Kidney tubule cell (primary cell): ENCODE data around the gene PDE12.

ENCODE experiments used
- DNase-seq: peaks from one replicate; pipeline ENCODE4 v3.0.0-alpha.2; 2018; ENCODE audit warnings: low spot score

PDE12 gene

GRCh38 chr3:57555738-57556458 lies at the start of gene PDE12:
Gene PDE12, plus strand, starts transcription at chr3:57556274. Its CDS starts 106 bp downstream, at chr3:57556380.
- peak; percentile 95 for DNase-seq

DNA sequence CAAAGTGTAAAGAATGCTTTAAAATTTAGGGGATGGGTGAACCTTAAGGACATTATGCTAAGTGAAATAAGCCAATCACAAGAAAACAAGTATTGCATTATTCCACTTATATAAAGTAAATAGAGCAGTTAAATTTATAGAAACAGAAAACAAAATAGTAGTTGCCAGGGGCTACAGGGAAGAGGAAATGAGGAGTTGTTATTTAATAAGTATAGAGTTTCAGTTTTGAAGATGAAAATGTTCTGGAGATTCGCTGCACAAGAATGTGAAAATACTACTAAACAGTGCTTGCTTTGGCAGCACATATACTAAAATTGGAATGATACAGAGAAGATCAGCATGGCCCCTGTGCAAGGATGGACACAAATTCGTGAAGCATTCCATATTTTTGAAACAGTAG lies 43.9 kb upstream of the PDE12 start:
- DNase-seq = peak; percentile 22

GRCh38 chr3:57518276-57518915 lies 37.7 kb upstream of the PDE12 start:
- DNase-seq = peak; percentile 46

GRCh38 chr3:57530071-57530608 lies 25.9 kb upstream of the PDE12 start:
- DNase-seq = peak; percentile 41

- no peak for DNase-seq
Measured at GRCh38 chr3:57538465-57538864, 17.6 kb upstream of the PDE12 start.

- peak; percentile 71 for DNase-seq
Measured at GRCh38 chr3:57544181-57545125, 11.6 kb upstream of the PDE12 start, which contains the start of gene DNAH12. Gene DNAH12, minus strand, starts transcription at chr3:57544344. Its CDS starts 1,474 bp downstream, at chr3:57542870.

DNA sequence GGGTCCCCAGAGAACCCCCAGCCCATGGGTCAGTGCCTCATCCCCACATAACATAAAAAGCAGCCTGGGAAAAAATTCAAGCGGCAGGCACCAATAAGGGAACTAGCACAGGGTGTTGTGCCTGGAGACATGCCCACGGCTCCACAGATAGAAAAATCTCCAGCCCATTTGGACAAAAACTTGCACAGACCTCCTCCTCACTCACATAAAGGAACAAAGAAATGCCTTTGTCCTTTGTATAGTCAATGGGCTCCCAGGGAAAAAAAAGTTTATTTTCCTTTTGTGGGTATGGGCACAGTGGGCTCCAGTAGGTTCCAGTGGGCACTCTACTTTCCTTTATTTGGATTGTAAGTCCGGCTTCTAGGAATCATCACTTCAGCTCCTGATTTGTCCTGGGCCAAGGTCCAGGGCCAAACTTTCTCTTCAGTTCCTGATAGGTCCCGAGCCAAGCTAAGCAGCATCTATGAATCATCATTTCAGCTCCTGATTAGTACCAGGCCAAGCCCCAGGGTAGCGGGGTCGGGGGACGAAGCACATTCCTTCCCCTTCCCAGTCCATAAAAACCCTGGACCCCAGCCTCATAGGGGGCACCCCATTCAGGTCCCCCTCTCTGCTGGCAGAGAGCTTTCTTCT lies 10.3 kb upstream of the PDE12 start:
- DNase-seq = no peak

GRCh38 chr3:57546616-57547015 lies 9.5 kb upstream of the PDE12 start:
- DNase-seq = no peak

DNA sequence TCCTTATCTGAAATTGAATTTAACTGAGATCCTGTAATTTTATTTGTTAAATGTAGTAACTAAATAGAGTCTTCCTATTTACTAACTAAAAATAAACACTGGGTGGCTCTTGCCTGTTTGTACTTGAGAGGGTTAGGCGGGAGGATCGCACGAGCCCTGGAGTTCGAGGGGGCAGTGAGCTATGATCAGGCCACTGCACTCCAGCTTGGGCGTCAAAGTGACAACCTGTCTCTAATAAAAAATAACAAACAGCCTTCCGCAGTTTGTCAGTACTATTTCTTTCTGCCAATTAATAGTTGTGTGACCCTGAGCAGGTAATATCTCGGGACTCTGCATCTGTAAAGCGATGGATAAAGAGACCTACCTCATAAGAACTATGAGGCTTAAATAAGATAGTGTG lies 768 bp upstream of the PDE12 start:
- DNase-seq = no peak

GRCh38 chr3:57556459-57557084 lies 498 bp downstream of the PDE12 start:
- DNase-seq = peak; percentile 48

- DNase-seq = peak; percentile 53
Measured at GRCh38 chr3:57557085-57557537, 1.0 kb downstream of the PDE12 start.

DNA sequence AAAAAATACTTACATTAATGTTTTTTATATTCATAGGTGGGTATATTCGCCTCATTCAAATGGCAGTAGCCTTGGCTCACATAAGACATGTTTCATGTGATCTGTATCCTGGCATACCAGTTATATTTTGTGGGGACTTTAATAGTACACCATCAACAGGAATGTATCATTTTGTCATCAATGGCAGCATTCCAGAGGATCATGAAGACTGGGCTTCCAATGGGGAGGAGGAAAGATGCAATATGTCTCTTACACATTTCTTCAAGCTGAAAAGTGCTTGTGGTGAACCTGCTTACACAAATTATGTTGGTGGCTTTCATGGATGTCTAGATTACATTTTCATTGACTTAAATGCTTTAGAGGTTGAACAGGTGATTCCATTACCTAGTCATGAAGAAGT lies 3.5 kb downstream of the PDE12 start:
- DNase-seq = peak; percentile 12

GRCh38 chr3:57569859-57570450 lies 13.9 kb downstream of the PDE12 start:
- no peak for DNase-seq

DNA sequence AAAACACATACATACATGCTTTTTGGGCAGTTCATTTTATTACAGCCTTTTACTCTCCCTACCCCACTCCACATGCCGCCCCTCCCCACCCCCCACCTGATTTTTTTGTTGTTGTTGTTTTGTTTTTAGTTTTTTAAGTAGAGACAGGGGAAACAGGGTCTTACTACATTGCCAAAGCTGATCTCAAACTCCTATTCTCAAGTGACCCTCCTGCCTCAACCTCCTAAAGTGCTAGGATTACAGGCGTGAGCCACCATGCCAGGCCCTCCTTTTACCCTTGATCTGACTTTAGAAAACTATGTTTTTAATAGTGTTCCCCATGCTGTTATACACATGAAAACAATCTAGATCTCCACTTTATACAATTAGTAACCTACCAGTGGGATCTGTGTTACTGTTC lies 14.8 kb downstream of the PDE12 start:
- no peak for DNase-seq

GRCh38 chr3:57572096-57572495 lies 16.0 kb downstream of the PDE12 start:
- DNase-seq = no peak

- DNase-seq = no peak
Measured at GRCh38 chr3:57575966-57576626, 20.0 kb downstream of the PDE12 start.

GRCh38 chr3:57577801-57578200 lies 21.7 kb downstream of the PDE12 start:
- DNase-seq = no peak

GRCh38 chr3:57582474-57583168 lies 26.5 kb downstream of the PDE12 start:
- peak; percentile 32 for DNase-seq

DNA sequence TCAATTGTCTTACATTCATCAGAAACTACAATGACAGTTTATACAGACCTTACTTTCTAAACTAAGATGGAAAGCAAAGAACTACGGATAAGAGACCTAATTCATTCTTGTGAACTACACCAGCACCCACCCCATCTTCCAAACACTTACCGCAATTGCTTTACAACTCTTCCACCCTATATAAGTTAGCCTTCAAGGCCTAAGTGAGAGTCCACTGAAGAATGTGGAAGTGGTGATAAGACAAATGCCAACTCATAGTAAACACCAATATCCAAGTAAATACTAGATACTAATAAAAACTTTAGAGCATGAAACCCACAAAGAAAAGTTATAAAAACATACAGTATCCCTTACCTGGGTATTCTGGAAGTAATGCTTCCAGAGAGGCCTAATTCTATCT lies 27.5 kb downstream of the PDE12 start:
- DNase-seq = no peak

- no peak for DNase-seq
Measured at GRCh38 chr3:57586778-57587177, 30.7 kb downstream of the PDE12 start.
